Measurements from ENCODE around the gene SBF1.
A peak's percentile ranks its signal among the peaks of the same experiment; 100 is the strongest.
"Not testable (repeated sequence)": the region's sequence is repeated elsewhere in the genome, so short reads cannot be mapped to it uniquely, and the experiment has no call there.

The SBF1 gene

DNA sequence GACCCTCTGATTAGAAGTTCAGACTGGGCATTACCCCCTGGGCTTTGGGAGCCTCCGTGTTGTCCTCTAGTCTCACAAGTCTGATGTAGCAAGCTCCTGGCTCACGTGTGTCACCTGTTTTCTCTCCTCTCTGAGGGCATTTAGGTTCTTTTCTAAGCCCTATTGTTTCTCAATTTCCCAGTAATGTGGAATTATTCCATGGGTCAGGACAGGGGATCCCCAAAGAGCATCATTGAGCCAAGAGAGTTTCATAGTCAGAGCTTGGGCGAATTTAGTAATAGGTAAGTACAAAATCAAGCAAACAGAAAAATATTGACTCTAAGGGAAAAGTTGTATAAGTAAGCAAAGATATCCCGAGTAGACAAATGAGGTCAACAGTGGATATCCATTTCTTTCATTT, 74.4 kb downstream of the SBF1 start:
- Histone ChIP-seq H3K4me2 (ENCODE audit: insufficient read depth, low read length, poor library complexity, severe bottlenecking) (no peak overlapping the region), H3K4ac (ENCODE audit: low read length) (no peak overlapping the region), H4K8ac (ENCODE audit: low read depth, low read length) (no peak overlapping the region), H3K4me3 (ENCODE audit: low read length in 2 of 2) (no peak overlapping the region), H3K9me3 (replicated peaks in 1 of 2; ENCODE audit: control insufficient read depth in 2 of 2, insufficient read depth in 1 of 2, low read depth in 1 of 2, low read length in 2 of 2) (peaks cover 0 to 1% of the 10 kb centered on the region in 2 donors), H3K14ac (ENCODE audit: low read length) (no peak overlapping the region), H3K79me1 (ENCODE audit: low read depth, low read length) (peaks cover 12% of the 10 kb centered on the region), H3K27me3 (ENCODE audit: control insufficient read depth in 3 of 3, insufficient read depth in 3 of 3, low read depth in 1 of 3, low read length in 3 of 3) (no peaks in the 10 kb centered on the region), H3K27ac (replicated peaks; ENCODE audit: low read length) (no peak overlapping the region), H3K9ac (ENCODE audit: low read depth, low read length, poor library complexity) (no peak overlapping the region), H2AFZ (ENCODE audit: low read length) (no peak overlapping the region), H3K36me3 (replicated peaks in 1 of 2; ENCODE audit: control insufficient read depth in 2 of 2, insufficient read depth in 2 of 2, low read length in 2 of 2) (peaks cover 7 to 64% of the 10 kb centered on the region in 2 donors), H2BK5ac (ENCODE audit: low read length) (no peak overlapping the region), H4K91ac (ENCODE audit: low read depth, low read length, poor library complexity) (no peak overlapping the region), H2BK12ac (ENCODE audit: low read length) (no peak overlapping the region), H2AK5ac (ENCODE audit: low read depth, low read length) (no peak overlapping the region), H2BK120ac (ENCODE audit: low read depth, low read length) (no peak overlapping the region), H3K23ac (ENCODE audit: low read depth, low read length, poor library complexity) (no peak overlapping the region), H2BK15ac (ENCODE audit: low read length) (no peak overlapping the region), H3K18ac (ENCODE audit: low read length) (no peak overlapping the region), H3K4me1 (ENCODE audit: control insufficient read depth in 2 of 2, insufficient read depth in 1 of 2, low read depth in 1 of 2, low read length in 2 of 2) (peaks cover 3 to 7% of the 10 kb centered on the region in 2 donors)
- no peak for DNase-seq (ENCODE audit: low spot score)
- no CpG with 5 or more reads among the region's 4 CpGs for WGBS, 2 donors (ENCODE audit: extremely low coverage in 2 of 2, insufficient read length in 2 of 2, insufficient replicate concordance in 1 of 2)

DNA sequence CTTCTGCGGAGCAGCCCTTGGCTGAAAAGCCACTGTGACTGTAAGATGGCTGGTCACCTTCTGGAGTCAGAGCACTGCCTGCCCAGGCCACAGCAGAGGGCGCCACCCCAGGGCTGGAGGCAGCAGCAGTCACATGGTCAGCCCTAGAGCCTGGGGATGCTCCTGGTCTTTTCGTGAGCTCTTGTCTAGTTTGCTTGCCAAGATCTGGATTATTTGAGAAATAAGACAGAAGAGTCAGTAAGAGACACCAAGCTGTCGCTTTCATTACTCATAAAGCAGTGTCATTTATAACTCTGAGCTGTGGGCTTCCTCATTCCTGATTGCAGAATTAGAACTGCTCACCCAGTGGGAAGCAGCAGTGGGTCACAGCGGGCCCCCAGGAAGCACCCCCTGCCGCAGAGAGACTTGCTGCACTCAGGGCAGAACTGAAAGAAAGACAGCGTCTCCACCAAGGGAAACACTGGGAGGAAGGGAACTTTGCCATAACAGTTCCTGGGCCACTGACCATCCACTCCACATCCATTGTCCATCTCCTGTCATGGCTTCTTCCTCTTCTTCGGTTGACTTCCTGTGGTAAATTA, 75.0 kb downstream of the SBF1 start:
- H3K4ac ChIP-seq (ENCODE audit: low read length): no peak overlapping the region
- H3K14ac ChIP-seq (ENCODE audit: low read length): no peak overlapping the region
- H3K9me3 ChIP-seq (replicated peaks in 1 of 2; ENCODE audit: control insufficient read depth in 2 of 2, insufficient read depth in 1 of 2, low read depth in 1 of 2, low read length in 2 of 2): peaks cover 0 to 1% of the 10 kb centered on the region in 2 donors
- H3K36me3 ChIP-seq (replicated peaks in 1 of 2; ENCODE audit: control insufficient read depth in 2 of 2, insufficient read depth in 2 of 2, low read length in 2 of 2): peaks cover 11 to 66% of the 10 kb centered on the region in 2 donors
- no peak overlapping the region for H2BK5ac ChIP-seq (ENCODE audit: low read length)
- no peak overlapping the region for H2BK15ac ChIP-seq (ENCODE audit: low read length)
- no peak overlapping the region for H4K8ac ChIP-seq (ENCODE audit: low read depth, low read length)
- H4K91ac ChIP-seq (ENCODE audit: low read depth, low read length, poor library complexity): no peak overlapping the region
- no peak overlapping the region for H3K9ac ChIP-seq (ENCODE audit: low read depth, low read length, poor library complexity)
- H2AFZ ChIP-seq (ENCODE audit: low read length): no peak overlapping the region
- H3K27ac ChIP-seq (replicated peaks; ENCODE audit: low read length): no peak overlapping the region
- no CpG with 5 or more reads among the region's 8 CpGs for WGBS, 2 donors (ENCODE audit: extremely low coverage in 2 of 2, insufficient read length in 2 of 2, insufficient replicate concordance in 1 of 2)
- no peak overlapping the region for H2BK120ac ChIP-seq (ENCODE audit: low read depth, low read length)
- DNase-seq (ENCODE audit: low spot score): peak; percentile 9
- peak overlapping the region; percentile 42 for H3K18ac ChIP-seq (ENCODE audit: low read length)
- H3K27me3 ChIP-seq (ENCODE audit: control insufficient read depth in 3 of 3, insufficient read depth in 3 of 3, low read depth in 1 of 3, low read length in 3 of 3): no peaks in the 10 kb centered on the region
- H3K4me1 ChIP-seq (ENCODE audit: control insufficient read depth in 2 of 2, insufficient read depth in 1 of 2, low read depth in 1 of 2, low read length in 2 of 2): peaks cover 3 to 7% of the 10 kb centered on the region in 2 donors
- no peak overlapping the region for H2AK5ac ChIP-seq (ENCODE audit: low read depth, low read length)
- no peak overlapping the region for H2BK12ac ChIP-seq (ENCODE audit: low read length)
- H3K79me1 ChIP-seq (ENCODE audit: low read depth, low read length): peaks cover 12% of the 10 kb centered on the region
- H3K4me2 ChIP-seq (ENCODE audit: insufficient read depth, low read length, poor library complexity, severe bottlenecking): no peak overlapping the region
- no peak overlapping the region for H3K4me3 ChIP-seq (ENCODE audit: low read length in 2 of 2)
- no peak overlapping the region for H3K23ac ChIP-seq (ENCODE audit: low read depth, low read length, poor library complexity)

DNA sequence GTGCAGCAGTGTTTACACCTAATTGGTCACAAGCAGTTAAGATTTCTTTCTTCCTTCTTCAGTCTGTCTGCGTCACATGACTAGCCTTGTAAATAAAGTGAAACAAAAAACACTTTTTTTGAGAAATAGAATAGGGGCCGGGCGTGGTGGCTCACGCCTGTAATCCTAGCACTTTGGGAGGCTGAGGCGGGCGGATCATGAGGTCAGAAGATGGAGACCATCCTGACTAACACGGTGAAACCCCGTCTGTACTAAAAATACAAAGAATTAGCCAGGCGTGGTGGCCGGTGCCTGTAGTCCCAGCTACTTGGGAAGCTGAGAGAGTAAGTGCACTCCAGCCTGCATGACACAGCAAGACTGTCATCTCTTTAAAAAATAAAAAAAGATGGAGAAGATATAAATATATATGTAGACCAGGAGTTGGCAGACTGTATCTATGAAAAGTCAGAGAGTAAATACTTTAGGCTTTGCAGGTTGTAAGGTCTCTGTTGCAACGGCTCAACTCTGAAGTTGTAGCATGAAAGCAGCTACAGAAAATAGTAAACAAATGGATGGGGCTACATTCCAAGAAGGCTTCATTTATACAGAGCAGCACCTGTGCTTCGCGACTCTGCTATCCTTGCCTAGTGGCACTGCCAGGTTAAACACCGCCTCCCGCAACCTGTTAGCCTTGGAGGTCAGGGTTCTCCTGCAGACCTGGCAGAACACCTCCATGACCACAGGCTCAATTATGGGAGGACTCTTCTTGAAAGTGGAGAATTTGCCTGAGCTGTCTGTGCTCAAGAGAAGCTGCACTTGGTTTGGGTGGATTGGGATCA, 75.8 kb downstream of the SBF1 start:
- no peak overlapping the region for H2AK5ac ChIP-seq (ENCODE audit: low read depth, low read length)
- no peaks in the 10 kb centered on the region for H3K27me3 ChIP-seq (ENCODE audit: control insufficient read depth in 3 of 3, insufficient read depth in 3 of 3, low read depth in 1 of 3, low read length in 3 of 3)
- H2BK15ac ChIP-seq (ENCODE audit: low read length): no peak overlapping the region
- no peak overlapping the region for H2BK12ac ChIP-seq (ENCODE audit: low read length)
- H3K4me2 ChIP-seq (ENCODE audit: insufficient read depth, low read length, poor library complexity, severe bottlenecking): no peak overlapping the region
- H3K9me3 ChIP-seq (replicated peaks in 1 of 2; ENCODE audit: control insufficient read depth in 2 of 2, insufficient read depth in 1 of 2, low read depth in 1 of 2, low read length in 2 of 2): no peaks in the 10 kb centered on the region
- H4K91ac ChIP-seq (ENCODE audit: low read depth, low read length, poor library complexity): no peak overlapping the region
- no peak overlapping the region for H3K23ac ChIP-seq (ENCODE audit: low read depth, low read length, poor library complexity)
- no peak overlapping the region for H3K4me3 ChIP-seq (ENCODE audit: low read length in 2 of 2)
- H4K8ac ChIP-seq (ENCODE audit: low read depth, low read length): no peak overlapping the region
- H2BK120ac ChIP-seq (ENCODE audit: low read depth, low read length): no peak overlapping the region
- peaks cover 3 to 7% of the 10 kb centered on the region in 2 donors for H3K4me1 ChIP-seq (ENCODE audit: control insufficient read depth in 2 of 2, insufficient read depth in 1 of 2, low read depth in 1 of 2, low read length in 2 of 2)
- H3K18ac ChIP-seq (ENCODE audit: low read length): no peak overlapping the region
- H3K14ac ChIP-seq (ENCODE audit: low read length): no peak overlapping the region
- peaks cover 9 to 65% of the 10 kb centered on the region in 2 donors for H3K36me3 ChIP-seq (replicated peaks in 1 of 2; ENCODE audit: control insufficient read depth in 2 of 2, insufficient read depth in 2 of 2, low read length in 2 of 2)
- no peak overlapping the region for H2AFZ ChIP-seq (ENCODE audit: low read length)
- peaks cover 9% of the 10 kb centered on the region for H3K79me1 ChIP-seq (ENCODE audit: low read depth, low read length)
- peak overlapping the region; percentile 25 for H3K9ac ChIP-seq (ENCODE audit: low read depth, low read length, poor library complexity)
- WGBS, 2 donors (ENCODE audit: extremely low coverage in 2 of 2, insufficient read length in 2 of 2, insufficient replicate concordance in 1 of 2): no CpG with 5 or more reads among the region's 15 CpGs
- no peak overlapping the region for H2BK5ac ChIP-seq (ENCODE audit: low read length)
- H3K4ac ChIP-seq (ENCODE audit: low read length): no peak overlapping the region
- no peak for DNase-seq (ENCODE audit: low spot score)
- H3K27ac ChIP-seq (replicated peaks; ENCODE audit: low read length): no peak overlapping the region

- not testable (repeated sequence) for H3K9me3 ChIP-seq (replicated peaks in 1 of 2; ENCODE audit: control insufficient read depth in 2 of 2, insufficient read depth in 1 of 2, low read depth in 1 of 2, low read length in 2 of 2); H4K91ac ChIP-seq (ENCODE audit: low read depth, low read length, poor library complexity); H3K18ac ChIP-seq (ENCODE audit: low read length); H3K79me1 ChIP-seq (ENCODE audit: low read depth, low read length); H3K23ac ChIP-seq (ENCODE audit: low read depth, low read length, poor library complexity); H3K27me3 ChIP-seq (ENCODE audit: control insufficient read depth in 3 of 3, insufficient read depth in 3 of 3, low read depth in 1 of 3, low read length in 3 of 3); H2BK120ac ChIP-seq (ENCODE audit: low read depth, low read length); H3K14ac ChIP-seq (ENCODE audit: low read length); H4K8ac ChIP-seq (ENCODE audit: low read depth, low read length); H3K4me2 ChIP-seq (ENCODE audit: insufficient read depth, low read length, poor library complexity, severe bottlenecking); H2BK5ac ChIP-seq (ENCODE audit: low read length); H3K27ac ChIP-seq (replicated peaks; ENCODE audit: low read length); H2BK15ac ChIP-seq (ENCODE audit: low read length); H2BK12ac ChIP-seq (ENCODE audit: low read length); H2AK5ac ChIP-seq (ENCODE audit: low read depth, low read length); H3K4ac ChIP-seq (ENCODE audit: low read length); H3K4me3 ChIP-seq (ENCODE audit: low read length in 2 of 2); H2AFZ ChIP-seq (ENCODE audit: low read length); H3K4me1 ChIP-seq (ENCODE audit: control insufficient read depth in 2 of 2, insufficient read depth in 1 of 2, low read depth in 1 of 2, low read length in 2 of 2); DNase-seq (ENCODE audit: low spot score)
- H3K9ac ChIP-seq (ENCODE audit: low read depth, low read length, poor library complexity): peak overlapping the region; percentile 72
- peaks cover 15 to 69% of the 10 kb centered on the region in 2 donors for H3K36me3 ChIP-seq (replicated peaks in 1 of 2; ENCODE audit: control insufficient read depth in 2 of 2, insufficient read depth in 2 of 2, low read length in 2 of 2)
- no CpG with 5 or more reads among the region's 4 CpGs for WGBS, 2 donors (ENCODE audit: extremely low coverage in 2 of 2, insufficient read length in 2 of 2, insufficient replicate concordance in 1 of 2)
Measured at GRCh38 chr22:50397371-50398060, 77.3 kb downstream of the SBF1 start.

Data from neuronal stem cell (in vitro differentiated cells).